ENCODE data around the gene PCDH15. TPM values are rescaled to one million over a fixed set of nuclear protein-coding genes. Genes with fewer than 3 reads are reported as not detected.

The PCDH15 gene
- total RNA-seq, 2 experiments from 2014 or later, result not detected

GRCh38 chr10:53955091-53955490, 845.9 kb downstream of the PCDH15 start:
- no peak for ATAC-seq (ENCODE audit: poor library complexity)
- POLR2A ChIA-PET, result no interaction called here
- CTCF ChIA-PET, result no interaction called here

GRCh38 chr10:53952698-53953630, 848.1 kb downstream of the PCDH15 start:
- no peak for TF ChIP-seq CTCF (IDR thresholded peaks at IDR 0.05)
- no peak for ATAC-seq (ENCODE audit: poor library complexity)
- ChIA-PET POLR2A (no interaction called here), CTCF (no interaction called here)
- Mint-ChIP-seq H3K27ac (no peak overlapping the region), H3K27me3 (no peaks in the 10 kb centered on the region), H3K4me3 (no peak overlapping the region), H3K9me3 (peaks cover 2% of the 10 kb centered on the region), H3K36me3 (ENCODE audit: low read depth) (no peaks in the 10 kb centered on the region), H3K4me1 (ENCODE audit: low read depth) (no peaks in the 10 kb centered on the region)
- no peaks in the 10 kb centered on the region for H3K4me1 ChIP-seq (ENCODE audit: insufficient read depth, low read length)
- no peaks in the 10 kb centered on the region for H3K36me3 ChIP-seq (ENCODE audit: insufficient read depth, low read length)
- no peaks in the 10 kb centered on the region for H3K27me3 ChIP-seq (ENCODE audit: control insufficient read depth in 1 of 2, insufficient read depth in 2 of 2, low read length in 2 of 2)
- intact Hi-C loops (cut with DNase I, micrococcal nuclease), result no loop called here
- no peak overlapping the region for H3K4me3 ChIP-seq (ENCODE audit: low read length)
- H3K27ac ChIP-seq (ENCODE audit: low read depth in 1 of 2, low read length in 2 of 2), result no peak overlapping the region
- no peak for DNase-seq
- peaks cover 4 to 16% of the 10 kb centered on the region in 2 experiments for H3K9me3 ChIP-seq (ENCODE audit: control insufficient read depth in 1 of 2, insufficient read depth in 1 of 2, low read length in 2 of 2)

More at GRCh38 chr10:53955091-53955490, 845.9 kb downstream of the PCDH15 start:
- Mint-ChIP-seq H3K27me3 (no peaks in the 10 kb centered on the region), H3K36me3 (ENCODE audit: low read depth) (no peaks in the 10 kb centered on the region), H3K4me3 (no peak overlapping the region), H3K27ac (no peak overlapping the region), H3K9me3 (peaks cover 4% of the 10 kb centered on the region), H3K4me1 (ENCODE audit: low read depth) (no peaks in the 10 kb centered on the region)
- intact Hi-C loops (cut with DNase I, micrococcal nuclease), result no loop called here
- Histone ChIP-seq H3K4me1 (ENCODE audit: insufficient read depth, low read length) (no peaks in the 10 kb centered on the region), H3K4me3 (ENCODE audit: low read length) (no peak overlapping the region), H3K27me3 (ENCODE audit: control insufficient read depth in 1 of 2, insufficient read depth in 2 of 2, low read length in 2 of 2) (no peaks in the 10 kb centered on the region), H3K36me3 (ENCODE audit: insufficient read depth, low read length) (no peaks in the 10 kb centered on the region), H3K27ac (ENCODE audit: low read depth in 1 of 2, low read length in 2 of 2) (no peak overlapping the region), H3K9me3 (ENCODE audit: control insufficient read depth in 1 of 2, insufficient read depth in 1 of 2, low read length in 2 of 2) (peaks cover 4 to 16% of the 10 kb centered on the region in 2 experiments)
- no peak for DNase-seq
- no peak for TF ChIP-seq CTCF (IDR thresholded peaks at IDR 0.05)

- no peak overlapping the region for H3K4me3 ChIP-seq (ENCODE audit: low read length)
- H3K9me3 Mint-ChIP-seq, result peaks cover 11% of the 10 kb centered on the region
- ChIA-PET POLR2A (no interaction called here), CTCF (no interaction called here)
- no peaks in the 10 kb centered on the region for H3K36me3 ChIP-seq (ENCODE audit: insufficient read depth, low read length)
- ATAC-seq (ENCODE audit: poor library complexity), result no peak
- no peaks in the 10 kb centered on the region for H3K27me3 ChIP-seq (ENCODE audit: control insufficient read depth in 1 of 2, insufficient read depth in 2 of 2, low read length in 2 of 2)
- no peaks in the 10 kb centered on the region for H3K4me1 Mint-ChIP-seq (ENCODE audit: low read depth)
- H3K27ac ChIP-seq (ENCODE audit: low read depth in 1 of 2, low read length in 2 of 2), result no peak overlapping the region
- DNase-seq, result no peak
- intact Hi-C loops (cut with DNase I, micrococcal nuclease), result no loop called here
- H3K4me3 Mint-ChIP-seq, result no peak overlapping the region
- TF ChIP-seq CTCF (IDR thresholded peaks at IDR 0.05), result no peak
- H3K27ac Mint-ChIP-seq, result no peak overlapping the region
- no peaks in the 10 kb centered on the region for H3K36me3 Mint-ChIP-seq (ENCODE audit: low read depth)
- no peaks in the 10 kb centered on the region for H3K27me3 Mint-ChIP-seq
- peaks cover 0 to 4% of the 10 kb centered on the region in 2 experiments for H3K9me3 ChIP-seq (ENCODE audit: control insufficient read depth in 1 of 2, insufficient read depth in 1 of 2, low read length in 2 of 2)
- no peaks in the 10 kb centered on the region for H3K4me1 ChIP-seq (ENCODE audit: insufficient read depth, low read length)
Measured at GRCh38 chr10:53939654-53940053, 861.4 kb downstream of the PCDH15 start.

Measured in CD4-positive, alpha-beta T cell (primary cell).